Esophagus muscularis mucosa (tissue), 3 donors: Measurements from ENCODE around the gene TRAPPC12.

ENCODE experiments used
- POLR2A ChIP-seq: fragments of 450-650 bp; IDR thresholded peaks from one replicate; pipeline ENCODE4 v1.6.1; 2017; ENCODE audit warnings: antibody characterized with exemption, moderate library complexity, mild to moderate bottlenecking, low read depth
- POLR2AphosphoS5 ChIP-seq, 2 donors: sonication (generic); formaldehyde crosslinking; IDR thresholded peaks; one replicate each; pipeline ENCODE4 v1.6.1; 2017; ENCODE audit warnings: antibody characterized with exemption in 2 of 2
- TF ChIP-seq, protein P1 (sequence below), 3 experiments: fragments of 200-600 bp in 2 of 3; fragments of 450-650 bp in 1 of 3; sonication (generic) in 2 of 3; IDR thresholded peaks; one replicate each; pipeline ENCODE4 v1.5.1; 2017 to 2019; ENCODE audit warnings: antibody characterized with exemption in 3 of 3, mild to moderate bottlenecking in 2 of 3, moderate library complexity in 1 of 3

- TF ChIP-seq, protein P1, sequence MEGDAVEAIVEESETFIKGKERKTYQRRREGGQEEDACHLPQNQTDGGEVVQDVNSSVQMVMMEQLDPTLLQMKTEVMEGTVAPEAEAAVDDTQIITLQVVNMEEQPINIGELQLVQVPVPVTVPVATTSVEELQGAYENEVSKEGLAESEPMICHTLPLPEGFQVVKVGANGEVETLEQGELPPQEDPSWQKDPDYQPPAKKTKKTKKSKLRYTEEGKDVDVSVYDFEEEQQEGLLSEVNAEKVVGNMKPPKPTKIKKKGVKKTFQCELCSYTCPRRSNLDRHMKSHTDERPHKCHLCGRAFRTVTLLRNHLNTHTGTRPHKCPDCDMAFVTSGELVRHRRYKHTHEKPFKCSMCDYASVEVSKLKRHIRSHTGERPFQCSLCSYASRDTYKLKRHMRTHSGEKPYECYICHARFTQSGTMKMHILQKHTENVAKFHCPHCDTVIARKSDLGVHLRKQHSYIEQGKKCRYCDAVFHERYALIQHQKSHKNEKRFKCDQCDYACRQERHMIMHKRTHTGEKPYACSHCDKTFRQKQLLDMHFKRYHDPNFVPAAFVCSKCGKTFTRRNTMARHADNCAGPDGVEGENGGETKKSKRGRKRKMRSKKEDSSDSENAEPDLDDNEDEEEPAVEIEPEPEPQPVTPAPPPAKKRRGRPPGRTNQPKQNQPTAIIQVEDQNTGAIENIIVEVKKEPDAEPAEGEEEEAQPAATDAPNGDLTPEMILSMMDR (IDR thresholded peaks at IDR 0.05): no peak
- TF ChIP-seq POLR2A: no peak
- no peak for TF ChIP-seq POLR2AphosphoS5 (IDR thresholded peaks at IDR 0.05)
These were observed 61.0 kb downstream of the TRAPPC12 start for GRCh38 chr2:3440477-3440876.
